OCI-LY1 (cell line): ENCODE data around the gene MYOM1.

Experiments used
- H2AFZ ChIP-seq: fragments of 200-600 bp; sonication (generic), shearing (Covaris generic); 2 replicates; pipeline ENCODE4 v1.6.0; 2014; ENCODE audit warnings: antibody characterized with exemption, mild to moderate bottlenecking, low read length
- H3F3A ChIP-seq: fragments of 200-600 bp; sonication (generic), shearing (Covaris generic); 2 replicates; pipeline ENCODE4 v1.6.0; 2014; ENCODE audit warnings: mild to moderate bottlenecking, antibody characterized with exemption, low read length, moderate library complexity; ENCODE audit not compliant: insufficient read depth
- H3K27ac ChIP-seq: fragments of 200-600 bp; sonication (generic); 2 replicates; pipeline ENCODE4 v1.5.1; 2014; ENCODE audit warnings: low read length, mixed run types, mild to moderate bottlenecking, low read depth; ENCODE audit not compliant: poor library complexity, severe bottlenecking
- H3K27me3 ChIP-seq: fragments of 200-600 bp; sonication (generic); 2 replicates; pipeline ENCODE4 v1.6.0; 2014; ENCODE audit warnings: antibody characterized with exemption, mild to moderate bottlenecking, low read length, moderate library complexity; ENCODE audit not compliant: insufficient read depth
- H3K36me3 ChIP-seq: fragments of 200-600 bp; sonication (generic); 2 replicates; pipeline ENCODE4 v1.6.1; 2014; ENCODE audit warnings: mild to moderate bottlenecking, antibody characterized with exemption, low read length, moderate library complexity, mixed read lengths; ENCODE audit not compliant: insufficient read depth
- H3K4me1 ChIP-seq: fragments of 200-600 bp; sonication (generic); 2 replicates; pipeline ENCODE4 v1.5.1; 2014; ENCODE audit warnings: mild to moderate bottlenecking, low read length, moderate library complexity; ENCODE audit not compliant: insufficient read depth, severe bottlenecking
- H3K4me2 ChIP-seq: fragments of 200-600 bp; sonication (generic), shearing (Covaris generic); 2 replicates; pipeline ENCODE4 v1.6.1; 2014; ENCODE audit warnings: low read length
- H3K4me3 ChIP-seq: fragments of 200-600 bp; sonication (generic); 2 replicates; pipeline ENCODE4 v1.5.1; 2014; ENCODE audit warnings: low read length, low read depth, mild to moderate bottlenecking, mixed read lengths; ENCODE audit not compliant: poor library complexity, severe bottlenecking
- H3K79me2 ChIP-seq: fragments of 200-600 bp; shearing (Covaris generic); 2 replicates; pipeline ENCODE4 v1.6.1; 2016; ENCODE audit warnings: mixed run types, low read length, mixed read lengths; ENCODE audit not compliant: insufficient read depth
- H3K9ac ChIP-seq: fragments of 200-600 bp; sonication (generic), shearing (Covaris generic); 2 replicates; pipeline ENCODE4 v1.6.1; 2014; ENCODE audit warnings: mild to moderate bottlenecking, low read length, mixed read lengths
- H3K9me2 ChIP-seq: fragments of 200-600 bp; sonication (generic), shearing (Covaris generic); 2 replicates; pipeline ENCODE4 v1.6.1; 2014; ENCODE audit warnings: low read depth, mild to moderate bottlenecking, low read length, mixed read lengths
- H3K9me3 ChIP-seq: fragments of 200-600 bp; shearing (Covaris generic); 2 replicates; pipeline ENCODE4 v1.6.1; 2014; ENCODE audit warnings: low read length, mixed read lengths
- H4K20me1 ChIP-seq: fragments of 200-600 bp; sonication (generic), shearing (Covaris generic); 2 replicates; pipeline ENCODE4 v1.6.0; 2016; ENCODE audit warnings: mild to moderate bottlenecking, low read length; ENCODE audit not compliant: insufficient read depth
- EZH2 ChIP-seq: fragments of 200-600 bp; sonication (generic), shearing (Covaris generic); IDR thresholded peaks from 2 replicates; pipeline ENCODE4 v1.8.0; 2017; ENCODE audit warnings: borderline replicate concordance, mixed run types, mild to moderate bottlenecking, antibody characterized with exemption, low read length, moderate library complexity, mixed read lengths
- TF ChIP-seq, protein P1 (sequence below): fragments of 200-600 bp; sonication (generic), shearing (Covaris generic); IDR thresholded peaks from 2 replicates; pipeline ENCODE4 v1.5.1; 2017; ENCODE audit warnings: mild to moderate bottlenecking, antibody characterized with exemption, low read length, moderate library complexity, mixed read lengths

Gene MYOM1

DNA sequence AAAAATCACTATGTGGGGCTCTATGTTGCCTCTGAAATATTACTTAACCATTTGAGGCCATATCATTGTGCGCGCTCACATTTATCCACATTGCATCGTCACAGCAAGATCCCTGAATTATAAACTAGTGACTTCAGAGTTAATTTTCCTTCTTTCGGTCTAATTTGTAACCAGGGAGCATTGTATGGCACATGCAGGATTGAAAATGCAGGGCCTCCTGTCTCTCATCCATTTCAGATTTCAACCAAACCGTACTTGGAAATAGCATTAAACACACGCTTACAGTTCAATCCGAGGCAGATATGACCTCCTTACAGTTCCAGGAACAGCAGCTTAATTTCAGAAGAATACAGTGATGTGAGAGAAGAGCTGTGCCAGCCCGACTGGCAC lies 532 bp downstream of the MYOM1 start:
- Histone ChIP-seq H3K9me2 (no peaks in the 10 kb centered on the region), H3K4me1 (no peaks in the 10 kb centered on the region), H3K27ac (no peak overlapping the region), H2AFZ (no peak overlapping the region), H3F3A (no peaks in the 10 kb centered on the region), H3K4me3 (no peak overlapping the region), H3K36me3 (no peaks in the 10 kb centered on the region), H3K9ac (no peak overlapping the region), H3K4me2 (no peak overlapping the region), H3K27me3 (no peaks in the 10 kb centered on the region), H4K20me1 (no peaks in the 10 kb centered on the region), H3K79me2 (no peaks in the 10 kb centered on the region), H3K9me3 (no peaks in the 10 kb centered on the region)
- no peak for TF ChIP-seq EZH2
- TF ChIP-seq, protein P1, sequence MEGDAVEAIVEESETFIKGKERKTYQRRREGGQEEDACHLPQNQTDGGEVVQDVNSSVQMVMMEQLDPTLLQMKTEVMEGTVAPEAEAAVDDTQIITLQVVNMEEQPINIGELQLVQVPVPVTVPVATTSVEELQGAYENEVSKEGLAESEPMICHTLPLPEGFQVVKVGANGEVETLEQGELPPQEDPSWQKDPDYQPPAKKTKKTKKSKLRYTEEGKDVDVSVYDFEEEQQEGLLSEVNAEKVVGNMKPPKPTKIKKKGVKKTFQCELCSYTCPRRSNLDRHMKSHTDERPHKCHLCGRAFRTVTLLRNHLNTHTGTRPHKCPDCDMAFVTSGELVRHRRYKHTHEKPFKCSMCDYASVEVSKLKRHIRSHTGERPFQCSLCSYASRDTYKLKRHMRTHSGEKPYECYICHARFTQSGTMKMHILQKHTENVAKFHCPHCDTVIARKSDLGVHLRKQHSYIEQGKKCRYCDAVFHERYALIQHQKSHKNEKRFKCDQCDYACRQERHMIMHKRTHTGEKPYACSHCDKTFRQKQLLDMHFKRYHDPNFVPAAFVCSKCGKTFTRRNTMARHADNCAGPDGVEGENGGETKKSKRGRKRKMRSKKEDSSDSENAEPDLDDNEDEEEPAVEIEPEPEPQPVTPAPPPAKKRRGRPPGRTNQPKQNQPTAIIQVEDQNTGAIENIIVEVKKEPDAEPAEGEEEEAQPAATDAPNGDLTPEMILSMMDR, result no peak

DNA sequence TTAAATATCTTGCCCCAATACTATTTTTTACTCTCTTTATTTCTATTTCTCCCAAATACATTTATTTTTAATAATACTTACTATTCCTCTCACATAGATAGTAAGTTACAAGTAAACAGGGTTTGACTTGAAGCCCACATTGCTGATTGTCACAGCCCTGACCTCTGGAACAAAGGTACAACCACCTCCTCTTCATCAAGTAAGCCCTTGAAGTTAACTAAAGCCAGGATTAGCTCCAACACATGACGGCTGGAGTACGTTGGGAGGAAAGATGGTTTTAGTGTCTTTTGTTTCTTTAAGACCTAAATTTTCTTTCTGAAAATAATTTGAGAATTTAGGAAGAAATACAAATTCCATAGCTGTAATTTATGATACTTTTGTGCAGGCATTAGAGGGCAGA lies 949 bp downstream of the MYOM1 start:
- no peaks in the 10 kb centered on the region for H3K27me3 ChIP-seq
- no peaks in the 10 kb centered on the region for H4K20me1 ChIP-seq
- no peaks in the 10 kb centered on the region for H3F3A ChIP-seq
- no peak overlapping the region for H3K4me2 ChIP-seq
- H3K36me3 ChIP-seq, result no peaks in the 10 kb centered on the region
- TF ChIP-seq EZH2, result no peak
- TF ChIP-seq, protein P1, result no peak
- H3K9me2 ChIP-seq, result no peaks in the 10 kb centered on the region
- H3K4me1 ChIP-seq, result peaks cover under 1% of the 10 kb centered on the region
- H3K4me3 ChIP-seq, result no peak overlapping the region
- H3K27ac ChIP-seq, result no peak overlapping the region
- no peak overlapping the region for H3K9ac ChIP-seq
- no peak overlapping the region for H2AFZ ChIP-seq
- no peaks in the 10 kb centered on the region for H3K9me3 ChIP-seq
- no peaks in the 10 kb centered on the region for H3K79me2 ChIP-seq

DNA sequence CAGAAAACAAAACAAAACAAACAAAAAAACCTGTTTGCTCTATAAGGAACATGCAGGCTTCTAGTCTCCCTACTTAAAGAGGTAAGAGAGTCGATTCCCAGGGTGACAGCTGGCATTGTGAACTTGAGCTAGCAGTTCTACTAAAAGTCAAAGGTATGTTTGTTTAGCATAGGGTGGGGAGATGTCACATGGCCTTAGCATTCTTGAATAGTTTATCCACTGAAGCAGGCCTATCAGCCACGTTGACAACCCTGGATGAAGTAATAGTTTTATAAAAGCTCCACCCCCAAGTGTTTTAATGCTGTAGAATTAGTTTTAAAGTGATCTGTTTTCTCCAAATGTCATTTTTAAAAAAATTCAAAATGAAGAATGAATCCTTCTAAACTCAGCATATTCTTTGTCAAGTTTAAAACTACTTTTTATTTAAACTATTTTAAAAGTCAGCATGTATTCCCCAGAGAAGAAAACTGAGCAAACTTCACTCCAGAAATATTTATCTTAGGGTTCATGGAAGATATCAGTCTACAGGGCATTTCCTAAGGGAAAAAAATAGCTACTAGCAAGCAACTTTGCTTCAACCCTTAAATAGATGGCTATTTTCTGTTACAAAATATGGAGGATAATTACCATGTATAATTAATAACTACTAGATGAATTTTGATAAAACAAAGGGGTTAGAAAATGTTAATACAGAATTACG lies 1.7 kb downstream of the MYOM1 start:
- no peak for TF ChIP-seq EZH2
- TF ChIP-seq, protein P1, result no peak
- no peaks in the 10 kb centered on the region for H3K9me2 ChIP-seq
- no peaks in the 10 kb centered on the region for H4K20me1 ChIP-seq
- H3K27ac ChIP-seq, result no peak overlapping the region
- peaks cover 8% of the 10 kb centered on the region for H3K4me1 ChIP-seq
- no peaks in the 10 kb centered on the region for H3K79me2 ChIP-seq
- no peak overlapping the region for H2AFZ ChIP-seq
- H3F3A ChIP-seq, result no peaks in the 10 kb centered on the region
- no peaks in the 10 kb centered on the region for H3K9me3 ChIP-seq
- H3K36me3 ChIP-seq, result no peaks in the 10 kb centered on the region
- no peaks in the 10 kb centered on the region for H3K27me3 ChIP-seq
- no peak overlapping the region for H3K4me3 ChIP-seq
- H3K9ac ChIP-seq, result no peak overlapping the region
- no peak overlapping the region for H3K4me2 ChIP-seq
